ENCODE measurements around the gene PYCARD. TPM values are rescaled to one million over a fixed set of nuclear protein-coding genes. Genes with fewer than 3 reads are reported as not detected.
"Not testable (repeated sequence)": the region's sequence is repeated elsewhere in the genome, so short reads cannot be mapped to it uniquely, and the experiment has no call there.

The PYCARD gene
- total RNA-seq, 3 donors from 2014 or later: 39.2 to 63.4 (median 63.1) TPM

- DNase-seq: no peak
- Histone ChIP-seq H3K9me3 (no peaks in the 10 kb centered on the region), H3K4me1 (ENCODE audit: low read depth) (peaks cover 24% of the 10 kb centered on the region), H3K36me3 (ENCODE audit: low read depth) (no peaks in the 10 kb centered on the region), H3K4me3 (peak overlapping the region; percentile 40)
- TF ChIP-seq, protein P1, sequence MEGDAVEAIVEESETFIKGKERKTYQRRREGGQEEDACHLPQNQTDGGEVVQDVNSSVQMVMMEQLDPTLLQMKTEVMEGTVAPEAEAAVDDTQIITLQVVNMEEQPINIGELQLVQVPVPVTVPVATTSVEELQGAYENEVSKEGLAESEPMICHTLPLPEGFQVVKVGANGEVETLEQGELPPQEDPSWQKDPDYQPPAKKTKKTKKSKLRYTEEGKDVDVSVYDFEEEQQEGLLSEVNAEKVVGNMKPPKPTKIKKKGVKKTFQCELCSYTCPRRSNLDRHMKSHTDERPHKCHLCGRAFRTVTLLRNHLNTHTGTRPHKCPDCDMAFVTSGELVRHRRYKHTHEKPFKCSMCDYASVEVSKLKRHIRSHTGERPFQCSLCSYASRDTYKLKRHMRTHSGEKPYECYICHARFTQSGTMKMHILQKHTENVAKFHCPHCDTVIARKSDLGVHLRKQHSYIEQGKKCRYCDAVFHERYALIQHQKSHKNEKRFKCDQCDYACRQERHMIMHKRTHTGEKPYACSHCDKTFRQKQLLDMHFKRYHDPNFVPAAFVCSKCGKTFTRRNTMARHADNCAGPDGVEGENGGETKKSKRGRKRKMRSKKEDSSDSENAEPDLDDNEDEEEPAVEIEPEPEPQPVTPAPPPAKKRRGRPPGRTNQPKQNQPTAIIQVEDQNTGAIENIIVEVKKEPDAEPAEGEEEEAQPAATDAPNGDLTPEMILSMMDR (IDR thresholded peaks at IDR 0.05): no peak
- ATAC-seq: peak; percentile 3
- intact Hi-C loops (cut with DNase I, micrococcal nuclease): no loop called here
Observed at GRCh38 chr16:31179219-31179746, 23.3 kb downstream of the PYCARD start.

DNA sequence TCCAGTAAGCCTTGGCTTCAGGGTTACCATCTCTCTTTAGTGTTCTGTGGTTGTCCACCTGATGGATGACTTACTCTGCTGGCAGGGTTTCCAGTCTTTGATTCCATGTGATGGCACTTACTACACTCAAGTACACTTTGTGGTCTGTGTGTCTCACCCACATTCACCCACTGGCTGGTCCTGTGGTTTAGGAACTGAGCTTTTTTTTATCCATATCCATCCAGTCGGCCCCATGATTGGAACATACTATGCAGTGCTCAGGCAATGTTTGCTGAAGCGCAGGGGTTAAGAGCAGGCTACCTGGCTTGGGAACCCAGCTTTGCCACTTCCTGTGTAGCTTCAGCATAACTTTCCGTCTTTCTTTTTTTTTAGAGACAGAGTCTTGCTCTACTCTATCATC is 25.4 kb downstream of the PYCARD start:
- intact Hi-C loops (cut with DNase I, micrococcal nuclease): no loop called here
- peaks cover 18% of the 10 kb centered on the region for H3K4me1 ChIP-seq (ENCODE audit: low read depth)
- H3K4me3 ChIP-seq: no peak overlapping the region
- TF ChIP-seq, protein P1 (IDR thresholded peaks at IDR 0.05): no peak
- DNase-seq: peak in 1 of 3 donors; percentile 14
- H3K9me3 ChIP-seq: no peaks in the 10 kb centered on the region
- no peaks in the 10 kb centered on the region for H3K36me3 ChIP-seq (ENCODE audit: low read depth)
- no peak for ATAC-seq

GRCh38 chr16:31170048-31170447 is 32.5 kb downstream of the PYCARD start:
- H3K4me1 ChIP-seq (ENCODE audit: low read depth); H3K36me3 ChIP-seq (ENCODE audit: low read depth); intact Hi-C loops (cut with DNase I, micrococcal nuclease); H3K9me3 ChIP-seq; DNase-seq; H3K4me3 ChIP-seq: not testable (repeated sequence)
- peak; percentile 30 for ATAC-seq

- TF ChIP-seq, protein P1 (IDR thresholded peaks at IDR 0.05): no peak
- H3K36me3 ChIP-seq (ENCODE audit: low read depth): no peaks in the 10 kb centered on the region
- no peak for DNase-seq
- H3K4me1 ChIP-seq (ENCODE audit: low read depth): no peaks in the 10 kb centered on the region
- H3K4me3 ChIP-seq: no peak overlapping the region
- H3K9me3 ChIP-seq: no peaks in the 10 kb centered on the region
- ATAC-seq: no peak
- intact Hi-C loops (cut with DNase I, micrococcal nuclease): no loop called here
Observed at GRCh38 chr16:31168848-31169247, 33.7 kb downstream of the PYCARD start.

- H3K36me3 ChIP-seq (ENCODE audit: low read depth): no peaks in the 10 kb centered on the region
- no peak overlapping the region for H3K4me3 ChIP-seq
- DNase-seq (no peak), ATAC-seq (no peak)
- TF ChIP-seq, protein P1 (IDR thresholded peaks at IDR 0.05): no peak
- no peaks in the 10 kb centered on the region for H3K9me3 ChIP-seq
- intact Hi-C loops (cut with DNase I, micrococcal nuclease): no loop called here
- H3K4me1 ChIP-seq (ENCODE audit: low read depth): no peaks in the 10 kb centered on the region
Observed at GRCh38 chr16:31167315-31167714, 35.2 kb downstream of the PYCARD start.

DNA sequence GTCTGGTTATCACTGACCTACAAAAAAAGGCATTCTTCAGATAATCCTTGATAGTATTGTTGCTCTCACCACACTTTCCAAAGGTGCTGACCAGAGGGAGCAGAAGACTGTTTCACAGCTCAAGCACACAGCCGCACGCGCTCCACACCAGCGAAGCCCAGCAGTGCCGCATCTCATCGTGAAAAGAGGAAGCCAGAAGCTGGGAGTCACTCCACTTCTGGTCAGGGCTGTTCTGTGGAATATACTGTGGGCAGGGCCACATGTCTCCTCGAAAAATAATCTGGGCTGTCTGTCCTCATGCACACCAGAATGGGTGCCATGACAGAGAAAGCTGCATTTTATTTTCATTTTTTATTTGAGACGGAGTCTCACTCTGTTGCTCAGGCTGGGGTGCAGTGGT is 45.4 kb downstream of the PYCARD start:
- TF ChIP-seq, protein P1 (IDR thresholded peaks at IDR 0.05): no peak
- ATAC-seq: peak; percentile 49

More for the DNA sequence above, 45.4 kb downstream of the PYCARD start:
- intact Hi-C loops (cut with DNase I, micrococcal nuclease): no loop called here
- Histone ChIP-seq H3K4me1 (ENCODE audit: low read depth) (no peaks in the 10 kb centered on the region), H3K9me3 (no peaks in the 10 kb centered on the region), H3K4me3 (no peak overlapping the region), H3K36me3 (ENCODE audit: low read depth) (no peaks in the 10 kb centered on the region)
- no peak for DNase-seq

Other genes starting within 250 kb of the PYCARD start
- gene SETD1A, start 245.0 kb downstream of the PYCARD start, total RNA-seq: 10 to 100 TPM; 13.4 to 24.7 (median 13.7) TPM
- gene HSD3B7, start 217.6 kb downstream of the PYCARD start, total RNA-seq: 10 to 100 TPM; 16.5 to 27.7 (median 23.2) TPM
- 1 to 10 TPM in 1 of 3 donors, under 1 TPM in 2; 0.14 to 2.8 (median 0.84) TPM for gene STX1B, start 192.1 kb downstream of the PYCARD start, total RNA-seq
- gene STX4, start 169.2 kb downstream of the PYCARD start, total RNA-seq: 10 to 100 TPM; 74.8 to 87.7 (median 86.9) TPM
- gene ZNF668, start 128.5 kb downstream of the PYCARD start, total RNA-seq: 10 to 100 TPM in 1 of 3 donors, 1 to 10 TPM in 2; 8.3 to 10.2 (median 9.8) TPM
- 10 to 100 TPM; 19.1 to 20.3 (median 20.0) TPM for gene ZNF646, start 128.3 kb downstream of the PYCARD start, total RNA-seq
- gene PRSS53, start 113.8 kb downstream of the PYCARD start, total RNA-seq: 1 to 10 TPM; 1.1 to 2.7 (median 1.3) TPM
- gene VKORC1, start 108.0 kb downstream of the PYCARD start, total RNA-seq: 10 to 100 TPM; 31.9 to 67.9 (median 41.3) TPM
- gene BCKDK, start 94.4 kb downstream of the PYCARD start, total RNA-seq: 10 to 100 TPM; 31.7 to 40.1 (median 36.6) TPM
- 10 to 100 TPM; 61.1 to 83.1 (median 69.6) TPM for gene KAT8, start 85.1 kb downstream of the PYCARD start, total RNA-seq
- 100 to 1,000 TPM; 163 to 482 (median 422) TPM for gene PRSS8, start 67.0 kb downstream of the PYCARD start, total RNA-seq
- 10 to 100 TPM in 1 of 3 donors, 1 to 10 TPM in 2; 8.2 to 10.2 (median 9.5) TPM for gene PRSS36, start 52.7 kb downstream of the PYCARD start, total RNA-seq
- 100 to 1,000 TPM; 167 to 264 (median 189) TPM for gene FUS, start 22.6 kb downstream of the PYCARD start, total RNA-seq
- gene TRIM72, start 11.4 kb upstream of the PYCARD start, total RNA-seq: under 1 TPM in 1 of 3 donors, not detected in 2; 0.02 TPM
- not detected for gene PYDC1, start 14.4 kb upstream of the PYCARD start, total RNA-seq
- 10 to 100 TPM in 1 of 3 donors, 1 to 10 TPM in 2; 4.5 to 13.0 (median 5.7) TPM for gene ITGAM, start 57.2 kb upstream of the PYCARD start, total RNA-seq
- gene ITGAX, start 152.4 kb upstream of the PYCARD start, total RNA-seq: 1 to 10 TPM; 2.9 to 8.6 (median 3.5) TPM
- under 1 TPM in 1 of 3 donors, not detected in 2; 0.41 TPM for gene ITGAD, start 190.6 kb upstream of the PYCARD start, total RNA-seq
- under 1 TPM in 1 of 3 donors, not detected in 2; 0.80 TPM for gene COX6A2, start 225.6 kb upstream of the PYCARD start, total RNA-seq
- under 1 TPM; 0.38 to 0.76 (median 0.53) TPM for gene ZNF843, start 240.0 kb upstream of the PYCARD start, total RNA-seq

All from mucosa of descending colon (tissue), 3 donors.